HEK293 (cell line): Measurements from ENCODE around the gene DCLK1.

Experiments
- CTCF ChIA-PET: fragments of 350-600 bp; formaldehyde crosslinking; extraction: SDS; loops from one replicate; lab custom pipeline; 2021; ENCODE audit warnings: antibody characterized with exemption; lab: Yijun Ruan, JAX
- POLR2A ChIA-PET: fragments of 300-600 bp; formaldehyde crosslinking; extraction: SDS; loops from one replicate; lab custom pipeline; 2020; ENCODE audit warnings: antibody characterized with exemption, inconsistent platforms; lab: Yijun Ruan, JAX
- H3K27ac ChIP-seq: fragments of 200-500 bp; sonication (Bioruptor generic); 2 replicates; pipeline ENCODE4 v1.5.1; 2014; ENCODE audit warnings: low read depth, low read length, control low read depth, inconsistent platforms; ENCODE audit errors: extremely low read depth
- H3K36me3 ChIP-seq, 2 experiments: fragments of 200-500 bp in 1 of 2; sonication (Bioruptor generic) in 1 of 2; 1 replicate in 1 of 2; 2 replicates in 1 of 2; pipeline ENCODE4 v1.5.1; 2014 to 2017; ENCODE audit warnings: inconsistent platforms in 2 of 2, low read length in 2 of 2; ENCODE audit not compliant: control insufficient read depth in 2 of 2, insufficient read depth in 1 of 2
- H3K4me1 ChIP-seq: fragments of 200-500 bp; sonication (Bioruptor generic); 2 replicates; pipeline ENCODE4 v1.5.1; 2014; ENCODE audit warnings: mild to moderate bottlenecking, low read length, inconsistent platforms; ENCODE audit not compliant: control insufficient read depth, insufficient read depth
- H3K4me3 ChIP-seq: 2 replicates; pipeline ENCODE4 v1.5.1; 2011; ENCODE audit warnings: low read depth, mild to moderate bottlenecking, control low read depth, low read length, moderate library complexity
- H3K9me3 ChIP-seq: fragments of 200-500 bp; sonication (Bioruptor generic); 2 replicates; pipeline ENCODE4 v1.5.1; 2014; ENCODE audit warnings: low read depth, low read length, inconsistent platforms; ENCODE audit not compliant: control insufficient read depth, insufficient read depth
- BCL11A ChIP-seq: fragments of 450-650 bp; formaldehyde crosslinking; IDR thresholded peaks from 2 replicates; pipeline ENCODE4 v1.5.1; 2016; ENCODE audit warnings: low read depth, missing biosample characterization, missing genetic modification characterization
- INSM2 ChIP-seq: fragments of 450-650 bp; formaldehyde crosslinking; IDR thresholded peaks from 2 replicates; pipeline ENCODE4 v1.5.1; 2016; ENCODE audit warnings: missing biosample characterization, missing genetic modification characterization
- KLF17 ChIP-seq: fragments of 450-650 bp; formaldehyde crosslinking; IDR thresholded peaks from 2 replicates; pipeline ENCODE4 v1.5.1; 2016; ENCODE audit warnings: missing biosample characterization, missing genetic modification characterization
- KLF8 ChIP-seq: fragments of 450-650 bp; formaldehyde crosslinking; IDR thresholded peaks from 2 replicates; pipeline ENCODE4 v1.5.1; 2016; ENCODE audit warnings: missing biosample characterization, missing genetic modification characterization
- MYNN ChIP-seq: fragments of 450-650 bp; formaldehyde crosslinking; IDR thresholded peaks from 2 replicates; pipeline ENCODE4 v1.5.1; 2016; ENCODE audit warnings: missing biosample characterization, missing genetic modification characterization, borderline replicate concordance
- RBAK ChIP-seq: fragments of 450-650 bp; formaldehyde crosslinking; IDR thresholded peaks from 2 replicates; pipeline ENCODE4 v1.5.1; 2016; ENCODE audit warnings: missing biosample characterization, missing genetic modification characterization
- SCRT2 ChIP-seq: fragments of 450-650 bp; formaldehyde crosslinking; IDR thresholded peaks from 2 replicates; pipeline ENCODE4 v1.5.1; 2016; ENCODE audit warnings: missing biosample characterization, missing genetic modification characterization
- YY2 ChIP-seq: fragments of 450-650 bp; formaldehyde crosslinking; IDR thresholded peaks from 2 replicates; pipeline ENCODE4 v1.5.1; 2016; ENCODE audit warnings: missing biosample characterization, missing genetic modification characterization
- ZBTB1 ChIP-seq: fragments of 450-650 bp; formaldehyde crosslinking; IDR thresholded peaks from 2 replicates; pipeline ENCODE4 v1.5.1; 2016; ENCODE audit warnings: missing biosample characterization, missing genetic modification characterization
- ZNF132 ChIP-seq: fragments of 450-650 bp; formaldehyde crosslinking; IDR thresholded peaks from 2 replicates; pipeline ENCODE4 v1.5.1; 2017; ENCODE audit warnings: missing biosample characterization, missing genetic modification characterization, borderline replicate concordance
- ZNF214 ChIP-seq: fragments of 450-650 bp; formaldehyde crosslinking; IDR thresholded peaks from 2 replicates; pipeline ENCODE4 v1.5.1; 2017; ENCODE audit warnings: missing biosample characterization, mild to moderate bottlenecking, missing genetic modification characterization, borderline replicate concordance
- ZNF311 ChIP-seq: fragments of 450-650 bp; formaldehyde crosslinking; IDR thresholded peaks from 2 replicates; pipeline ENCODE4 v1.5.1; 2017; ENCODE audit warnings: missing biosample characterization, missing genetic modification characterization, borderline replicate concordance
- ZNF324 ChIP-seq: fragments of 450-650 bp; formaldehyde crosslinking; IDR thresholded peaks from 2 replicates; pipeline ENCODE4 v1.5.1; 2016; ENCODE audit warnings: missing biosample characterization, missing genetic modification characterization
- ZNF433 ChIP-seq: fragments of 450-650 bp; formaldehyde crosslinking; IDR thresholded peaks from 2 replicates; pipeline ENCODE4 v1.5.1; 2016; ENCODE audit warnings: missing biosample characterization, missing genetic modification characterization, low read depth
- ZNF544 ChIP-seq: fragments of 450-650 bp; formaldehyde crosslinking; IDR thresholded peaks from 2 replicates; pipeline ENCODE4 v1.5.0; 2017; ENCODE audit warnings: missing biosample characterization, missing genetic modification characterization
- ZNF561 ChIP-seq: fragments of 450-650 bp; IDR thresholded peaks from 2 replicates; pipeline ENCODE4 v1.5.1; 2018; ENCODE audit warnings: missing biosample characterization, missing genetic modification characterization, borderline replicate concordance
- ZNF621 ChIP-seq: fragments of 450-650 bp; formaldehyde crosslinking; IDR thresholded peaks from 2 replicates; pipeline ENCODE4 v1.5.1; 2017; ENCODE audit warnings: missing biosample characterization, missing genetic modification characterization
- ZNF629 ChIP-seq: fragments of 450-650 bp; formaldehyde crosslinking; IDR thresholded peaks from 2 replicates; pipeline ENCODE4 v1.5.1; 2017; ENCODE audit warnings: missing biosample characterization, missing genetic modification characterization
- ZNF777 ChIP-seq: fragments of 450-650 bp; formaldehyde crosslinking; IDR thresholded peaks from 2 replicates; pipeline ENCODE4 v1.5.1; 2017; ENCODE audit warnings: missing biosample characterization, missing genetic modification characterization, borderline replicate concordance

The DCLK1 gene

GRCh38 chr13:35966024-35966423 lies 165.2 kb downstream of the DCLK1 start:
- Histone ChIP-seq H3K4me3 (no peak overlapping the region), H3K27ac (no peak overlapping the region), H3K9me3 (no peaks in the 10 kb centered on the region)
- no peak for TF ChIP-seq ZNF433 (tag by site-specific recombination)
- no peak for TF ChIP-seq ZNF324
- TF ChIP-seq ZNF311 (tag by site-specific recombination) = no peak
- TF ChIP-seq ZNF621 = no peak
- TF ChIP-seq SCRT2 (tag by site-specific recombination) = no peak
- TF ChIP-seq ZNF132 = no peak
- no peak for TF ChIP-seq ZNF561
- TF ChIP-seq BCL11A (tag by site-specific recombination) = no peak
- no peak for TF ChIP-seq KLF17 (tag by site-specific recombination)
- no peak for TF ChIP-seq RBAK (tag by site-specific recombination)
- no peak for TF ChIP-seq ZNF544 (tag by site-specific recombination)
- no peak for TF ChIP-seq ZBTB1 (tag by site-specific recombination)
- no peak for TF ChIP-seq KLF8 (tag by site-specific recombination)
- TF ChIP-seq, all 188 proteins: peak for 0
- no peaks in the 10 kb centered on the region for H3K36me3 ChIP-seq
- no peaks in the 10 kb centered on the region for H3K4me1 ChIP-seq
- CTCF ChIA-PET = no interaction called here
- POLR2A ChIA-PET = no interaction called here

- Histone ChIP-seq H3K27ac (no peak overlapping the region), H3K4me1 (no peaks in the 10 kb centered on the region), H3K9me3 (no peaks in the 10 kb centered on the region), H3K4me3 (no peak overlapping the region), H3K36me3 (no peaks in the 10 kb centered on the region)
- TF ChIP-seq ZNF629 (tag by site-specific recombination) (no peak), ZNF214 (tag by site-specific recombination) (no peak), INSM2 (tag by site-specific recombination) (no peak)
- ChIA-PET POLR2A (no interaction called here), CTCF (no interaction called here)
Observed at GRCh38 chr13:35965226-35965927, 165.8 kb downstream of the DCLK1 start.

- H3K9me3 ChIP-seq = no peaks in the 10 kb centered on the region
- no peaks in the 10 kb centered on the region for H3K36me3 ChIP-seq
- H3K27ac ChIP-seq = no peak overlapping the region
- CTCF ChIA-PET = no interaction called here
- no peaks in the 10 kb centered on the region for H3K4me1 ChIP-seq
- TF ChIP-seq MYNN (tag by site-specific recombination) (no peak), YY2 (tag by site-specific recombination) (no peak), ZNF777 (tag by site-specific recombination) (no peak)
- TF ChIP-seq, all 188 proteins: peak for 0
- POLR2A ChIA-PET = no interaction called here
- H3K4me3 ChIP-seq = no peak overlapping the region
Observed at GRCh38 chr13:35964863-35965180, 166.4 kb downstream of the DCLK1 start.
